IMR-90 (cell line): ENCODE data around the gene SLC38A8.

ENCODE experiments used
- CEBPB ChIP-seq: IDR thresholded peaks from 2 replicates; pipeline ENCODE4 v1.6.1; 2012; ENCODE audit warnings: low read depth, low read length, improper control_type of control experiment
- FOS ChIP-seq: fragments of 150-350 bp; IDR thresholded peaks from 2 replicates; pipeline ENCODE4 v1.6.1; 2016; ENCODE audit warnings: low read depth, low read length
- MAZ ChIP-seq: IDR thresholded peaks from 2 replicates; pipeline ENCODE4 v1.6.1; 2012; ENCODE audit warnings: low read depth, mild to moderate bottlenecking, low read length, improper control_type of control experiment, moderate library complexity, borderline replicate concordance
- RAD21 ChIP-seq: IDR thresholded peaks from 2 replicates; pipeline ENCODE4 v1.6.1; 2012; ENCODE audit warnings: low read length, improper control_type of control experiment
- RFX5 ChIP-seq: IDR thresholded peaks from 2 replicates; pipeline ENCODE4 v1.8.0; 2012; ENCODE audit warnings: low read depth, mild to moderate bottlenecking, low read length, moderate library complexity
- SMC3 ChIP-seq: fragments of 150-350 bp; IDR thresholded peaks from 2 replicates; pipeline ENCODE4 v1.6.1; 2016; ENCODE audit warnings: low read depth, mild to moderate bottlenecking, antibody characterized with exemption, low read length, moderate library complexity
- TF ChIP-seq, protein P1 (sequence below): conservative IDR thresholded peaks from 2 replicates; pipeline ENCODE4 v1.5.1; 2012; ENCODE audit warnings: mild to moderate bottlenecking, low read depth, low read length, improper control_type of control experiment
- TF ChIP-seq, protein P2 (sequence below): fragments of 150-350 bp; IDR thresholded peaks from 2 replicates; pipeline ENCODE4 v1.6.1; 2017; ENCODE audit warnings: mild to moderate bottlenecking, antibody characterized with exemption, low read length, low read depth

DNA sequence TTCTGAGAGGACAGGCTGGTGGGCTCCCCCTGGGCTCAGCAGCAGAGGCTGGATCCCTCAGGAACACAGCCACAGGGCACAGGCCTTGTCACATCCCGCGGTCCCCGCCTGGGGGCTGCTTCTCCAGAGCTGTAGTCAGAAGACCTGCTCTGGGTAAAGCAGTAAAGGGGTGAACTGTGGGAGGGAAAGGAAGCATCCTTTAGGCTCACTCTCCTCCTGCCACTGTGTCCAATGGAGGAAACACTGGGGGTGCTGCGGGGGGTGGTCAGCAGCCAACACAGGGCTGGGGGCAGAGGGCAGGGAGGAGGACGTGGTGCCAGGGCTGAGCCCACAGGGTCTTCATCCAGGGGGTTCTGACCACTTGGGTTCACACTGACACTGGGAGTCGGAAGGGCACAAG, 5.0 kb upstream of the SLC38A8 start:
- TF ChIP-seq, protein P1, sequence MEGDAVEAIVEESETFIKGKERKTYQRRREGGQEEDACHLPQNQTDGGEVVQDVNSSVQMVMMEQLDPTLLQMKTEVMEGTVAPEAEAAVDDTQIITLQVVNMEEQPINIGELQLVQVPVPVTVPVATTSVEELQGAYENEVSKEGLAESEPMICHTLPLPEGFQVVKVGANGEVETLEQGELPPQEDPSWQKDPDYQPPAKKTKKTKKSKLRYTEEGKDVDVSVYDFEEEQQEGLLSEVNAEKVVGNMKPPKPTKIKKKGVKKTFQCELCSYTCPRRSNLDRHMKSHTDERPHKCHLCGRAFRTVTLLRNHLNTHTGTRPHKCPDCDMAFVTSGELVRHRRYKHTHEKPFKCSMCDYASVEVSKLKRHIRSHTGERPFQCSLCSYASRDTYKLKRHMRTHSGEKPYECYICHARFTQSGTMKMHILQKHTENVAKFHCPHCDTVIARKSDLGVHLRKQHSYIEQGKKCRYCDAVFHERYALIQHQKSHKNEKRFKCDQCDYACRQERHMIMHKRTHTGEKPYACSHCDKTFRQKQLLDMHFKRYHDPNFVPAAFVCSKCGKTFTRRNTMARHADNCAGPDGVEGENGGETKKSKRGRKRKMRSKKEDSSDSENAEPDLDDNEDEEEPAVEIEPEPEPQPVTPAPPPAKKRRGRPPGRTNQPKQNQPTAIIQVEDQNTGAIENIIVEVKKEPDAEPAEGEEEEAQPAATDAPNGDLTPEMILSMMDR, result no peak
- TF ChIP-seq SMC3, result no peak
- TF ChIP-seq FOS, result no peak
- no peak for TF ChIP-seq MAZ
- no peak for TF ChIP-seq RFX5
- no peak for TF ChIP-seq CEBPB
- TF ChIP-seq, protein P2, sequence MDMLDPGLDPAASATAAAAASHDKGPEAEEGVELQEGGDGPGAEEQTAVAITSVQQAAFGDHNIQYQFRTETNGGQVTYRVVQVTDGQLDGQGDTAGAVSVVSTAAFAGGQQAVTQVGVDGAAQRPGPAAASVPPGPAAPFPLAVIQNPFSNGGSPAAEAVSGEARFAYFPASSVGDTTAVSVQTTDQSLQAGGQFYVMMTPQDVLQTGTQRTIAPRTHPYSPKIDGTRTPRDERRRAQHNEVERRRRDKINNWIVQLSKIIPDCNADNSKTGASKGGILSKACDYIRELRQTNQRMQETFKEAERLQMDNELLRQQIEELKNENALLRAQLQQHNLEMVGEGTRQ, result no peak
- no peak for TF ChIP-seq RAD21
